Keratinocyte (primary cell): ENCODE results near the gene FAM120A.

Experiments
- EZH2 ChIP-seq: IDR thresholded peaks from one replicate; pipeline ENCODE4 v1.6.1; 2012; ENCODE audit warnings: inconsistent platforms, mild to moderate bottlenecking, low read length, moderate library complexity
- TF ChIP-seq, protein P1 (sequence below), 3 experiments: IDR thresholded peaks in 1 of 3; conservative IDR thresholded peaks in 1 of 3; optimal IDR thresholded peaks in 1 of 3; 2 replicates in 2 of 3; 3 replicates in 1 of 3; pipeline versions ENCODE3 to v1.5.1; 2011; ENCODE audit warnings: low read length in 3 of 3, mild to moderate bottlenecking in 3 of 3, moderate library complexity in 2 of 3, control low read depth in 1 of 3, inconsistent platforms in 1 of 3; ENCODE audit not compliant: insufficient read depth in 2 of 3; ENCODE audit errors: extremely low read depth in 1 of 3

- TF ChIP-seq, protein P1, sequence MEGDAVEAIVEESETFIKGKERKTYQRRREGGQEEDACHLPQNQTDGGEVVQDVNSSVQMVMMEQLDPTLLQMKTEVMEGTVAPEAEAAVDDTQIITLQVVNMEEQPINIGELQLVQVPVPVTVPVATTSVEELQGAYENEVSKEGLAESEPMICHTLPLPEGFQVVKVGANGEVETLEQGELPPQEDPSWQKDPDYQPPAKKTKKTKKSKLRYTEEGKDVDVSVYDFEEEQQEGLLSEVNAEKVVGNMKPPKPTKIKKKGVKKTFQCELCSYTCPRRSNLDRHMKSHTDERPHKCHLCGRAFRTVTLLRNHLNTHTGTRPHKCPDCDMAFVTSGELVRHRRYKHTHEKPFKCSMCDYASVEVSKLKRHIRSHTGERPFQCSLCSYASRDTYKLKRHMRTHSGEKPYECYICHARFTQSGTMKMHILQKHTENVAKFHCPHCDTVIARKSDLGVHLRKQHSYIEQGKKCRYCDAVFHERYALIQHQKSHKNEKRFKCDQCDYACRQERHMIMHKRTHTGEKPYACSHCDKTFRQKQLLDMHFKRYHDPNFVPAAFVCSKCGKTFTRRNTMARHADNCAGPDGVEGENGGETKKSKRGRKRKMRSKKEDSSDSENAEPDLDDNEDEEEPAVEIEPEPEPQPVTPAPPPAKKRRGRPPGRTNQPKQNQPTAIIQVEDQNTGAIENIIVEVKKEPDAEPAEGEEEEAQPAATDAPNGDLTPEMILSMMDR (optimal IDR thresholded peaks at IDR 0.05 in 1 of 3, IDR thresholded peaks at IDR 0.05 in 1 of 3, conservative IDR thresholded peaks at IDR 0.05 in 1 of 3; ENCODE audit: extremely low read depth in 1 of 3, insufficient read depth in 2 of 3, low read length in 3 of 3): no peak
- no peak for TF ChIP-seq EZH2
Measured at GRCh38 chr9:93590609-93591234, 139.2 kb downstream of the FAM120A start.
